ENCODE measurements around the gene VPS16. TPM values are rescaled to one million over a fixed set of nuclear protein-coding genes. Genes with fewer than 3 reads are reported as not detected.
A peak's percentile ranks its signal among the peaks of the same experiment; 100 is the strongest.

Gene VPS16
- total RNA-seq, 2 experiments from 2014 or later: 38.2 to 40.6 TPM

DNA sequence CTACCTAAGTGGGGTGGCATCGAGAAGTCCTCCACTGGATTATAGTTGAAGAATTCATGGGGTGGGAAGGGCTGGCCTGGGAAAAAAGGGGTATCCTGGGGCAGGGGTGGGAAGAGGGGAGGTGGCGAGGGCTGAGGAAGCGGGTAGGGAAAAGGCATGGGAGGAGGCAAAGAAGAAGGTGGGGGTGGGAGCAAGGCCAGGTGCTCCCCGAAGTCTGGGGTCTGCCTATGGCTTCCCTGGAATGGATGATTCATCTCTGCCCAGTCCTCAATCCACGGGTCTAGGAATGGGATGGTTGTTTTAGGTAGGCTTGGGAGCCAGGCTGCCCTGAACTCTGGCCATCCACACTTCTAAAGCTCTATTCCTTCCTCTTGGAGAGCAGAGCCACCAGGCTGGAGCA is 4.5 kb upstream of the VPS16 start:
- TF ChIP-seq, protein P1, sequence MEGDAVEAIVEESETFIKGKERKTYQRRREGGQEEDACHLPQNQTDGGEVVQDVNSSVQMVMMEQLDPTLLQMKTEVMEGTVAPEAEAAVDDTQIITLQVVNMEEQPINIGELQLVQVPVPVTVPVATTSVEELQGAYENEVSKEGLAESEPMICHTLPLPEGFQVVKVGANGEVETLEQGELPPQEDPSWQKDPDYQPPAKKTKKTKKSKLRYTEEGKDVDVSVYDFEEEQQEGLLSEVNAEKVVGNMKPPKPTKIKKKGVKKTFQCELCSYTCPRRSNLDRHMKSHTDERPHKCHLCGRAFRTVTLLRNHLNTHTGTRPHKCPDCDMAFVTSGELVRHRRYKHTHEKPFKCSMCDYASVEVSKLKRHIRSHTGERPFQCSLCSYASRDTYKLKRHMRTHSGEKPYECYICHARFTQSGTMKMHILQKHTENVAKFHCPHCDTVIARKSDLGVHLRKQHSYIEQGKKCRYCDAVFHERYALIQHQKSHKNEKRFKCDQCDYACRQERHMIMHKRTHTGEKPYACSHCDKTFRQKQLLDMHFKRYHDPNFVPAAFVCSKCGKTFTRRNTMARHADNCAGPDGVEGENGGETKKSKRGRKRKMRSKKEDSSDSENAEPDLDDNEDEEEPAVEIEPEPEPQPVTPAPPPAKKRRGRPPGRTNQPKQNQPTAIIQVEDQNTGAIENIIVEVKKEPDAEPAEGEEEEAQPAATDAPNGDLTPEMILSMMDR (IDR thresholded peaks at IDR 0.05): no peak
- Histone ChIP-seq H3K9me3 (ENCODE audit: control insufficient read depth in 1 of 2, insufficient read depth in 1 of 2, low read length in 2 of 2) (no peaks in the 10 kb centered on the region), H3K36me3 (ENCODE audit: insufficient read depth, low read length) (peaks cover 6% of the 10 kb centered on the region), H3K4me1 (ENCODE audit: insufficient read depth, low read length) (peaks cover 20% of the 10 kb centered on the region), H3K4me3 (ENCODE audit: low read length) (no peak overlapping the region), H3K27me3 (ENCODE audit: control insufficient read depth in 1 of 2, insufficient read depth in 2 of 2, low read length in 2 of 2) (no peaks in the 10 kb centered on the region), H3K27ac (ENCODE audit: low read depth in 1 of 2, low read length in 2 of 2) (no peak overlapping the region)
- Mint-ChIP-seq H3K4me3 (no peak overlapping the region), H3K27me3 (no peaks in the 10 kb centered on the region), H3K9me3 (no peaks in the 10 kb centered on the region), H3K36me3 (ENCODE audit: low read depth) (peaks cover 28% of the 10 kb centered on the region), H3K4me1 (ENCODE audit: low read depth) (peaks cover 20% of the 10 kb centered on the region), H3K27ac (peak overlapping the region; percentile 32)
- DNase-seq (no peak), ATAC-seq (ENCODE audit: poor library complexity) (no peak)
- intact Hi-C loops (cut with DNase I, micrococcal nuclease): loop anchor here in 1 of 2 experiments (5.0 kb wide), 2 partner anchors 89 to 179 kb away; no protein-coding TSS in a partner anchor
- CTCF ChIA-PET: no interaction called here
- POLR2A ChIA-PET: interaction anchor here (1.0 kb wide), 1 partner anchor 14 kb away, joined by 3 read pairs; no protein-coding TSS in a partner anchor

DNA sequence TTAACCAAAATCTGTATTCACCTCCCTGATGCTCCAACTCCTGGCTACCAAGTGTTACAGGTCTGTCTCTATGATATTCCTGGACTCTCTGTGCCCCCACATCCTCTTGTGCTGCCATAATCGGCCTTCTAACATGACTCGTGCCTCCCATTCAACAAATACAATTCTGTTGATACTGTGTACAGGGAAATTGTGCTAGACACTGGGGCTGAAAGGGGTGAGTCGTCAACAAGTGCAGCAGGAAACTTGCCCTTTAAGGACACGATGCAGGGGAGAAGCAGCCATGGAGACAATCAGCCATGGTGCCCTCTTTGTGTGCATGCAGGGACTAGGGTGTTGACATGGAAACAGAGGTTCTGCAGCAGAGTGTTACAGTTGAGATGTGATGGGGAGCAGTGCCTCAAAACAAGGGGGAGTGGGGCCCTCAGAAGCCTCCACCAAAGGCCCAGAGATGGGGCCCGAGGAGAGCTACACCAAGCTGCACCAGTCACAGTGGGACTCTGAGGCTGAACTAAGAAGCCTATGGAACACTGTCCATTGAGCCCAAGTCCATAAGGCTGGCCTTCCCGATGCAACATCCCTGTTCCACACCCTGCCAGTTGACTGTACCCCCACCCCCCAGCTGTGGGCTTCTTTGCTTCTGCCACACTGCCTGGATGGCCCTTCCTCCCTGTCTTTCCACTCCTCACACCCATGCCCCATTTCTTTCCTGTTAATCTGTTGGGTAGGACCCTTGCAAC is 3.2 kb upstream of the VPS16 start:
- H3K4me1 Mint-ChIP-seq (ENCODE audit: low read depth): peaks cover 26% of the 10 kb centered on the region
- ChIA-PET POLR2A (no interaction called here), CTCF (no interaction called here)
- H3K9me3 ChIP-seq (ENCODE audit: control insufficient read depth in 1 of 2, insufficient read depth in 1 of 2, low read length in 2 of 2): no peaks in the 10 kb centered on the region
- H3K36me3 Mint-ChIP-seq (ENCODE audit: low read depth): peaks cover 28% of the 10 kb centered on the region
- intact Hi-C loops (cut with DNase I, micrococcal nuclease): loop anchor here in 1 of 2 experiments (5.0 kb wide), 2 partner anchors 90 to 180 kb away; no protein-coding TSS in a partner anchor
- H3K4me3 Mint-ChIP-seq: peak overlapping the region; percentile 62
- no peak overlapping the region for H3K27ac Mint-ChIP-seq
- H3K27me3 ChIP-seq (ENCODE audit: control insufficient read depth in 1 of 2, insufficient read depth in 2 of 2, low read length in 2 of 2): no peaks in the 10 kb centered on the region
- H3K36me3 ChIP-seq (ENCODE audit: insufficient read depth, low read length): peaks cover 6% of the 10 kb centered on the region
- no peak for DNase-seq
- ATAC-seq (ENCODE audit: poor library complexity): no peak
- H3K27me3 Mint-ChIP-seq: no peaks in the 10 kb centered on the region
- TF ChIP-seq, protein P1 (IDR thresholded peaks at IDR 0.05): no peak
- H3K9me3 Mint-ChIP-seq: no peaks in the 10 kb centered on the region
- no peak overlapping the region for H3K27ac ChIP-seq (ENCODE audit: low read depth in 1 of 2, low read length in 2 of 2)
- no peak overlapping the region for H3K4me3 ChIP-seq (ENCODE audit: low read length)
- peaks cover 31% of the 10 kb centered on the region for H3K4me1 ChIP-seq (ENCODE audit: insufficient read depth, low read length)

DNA sequence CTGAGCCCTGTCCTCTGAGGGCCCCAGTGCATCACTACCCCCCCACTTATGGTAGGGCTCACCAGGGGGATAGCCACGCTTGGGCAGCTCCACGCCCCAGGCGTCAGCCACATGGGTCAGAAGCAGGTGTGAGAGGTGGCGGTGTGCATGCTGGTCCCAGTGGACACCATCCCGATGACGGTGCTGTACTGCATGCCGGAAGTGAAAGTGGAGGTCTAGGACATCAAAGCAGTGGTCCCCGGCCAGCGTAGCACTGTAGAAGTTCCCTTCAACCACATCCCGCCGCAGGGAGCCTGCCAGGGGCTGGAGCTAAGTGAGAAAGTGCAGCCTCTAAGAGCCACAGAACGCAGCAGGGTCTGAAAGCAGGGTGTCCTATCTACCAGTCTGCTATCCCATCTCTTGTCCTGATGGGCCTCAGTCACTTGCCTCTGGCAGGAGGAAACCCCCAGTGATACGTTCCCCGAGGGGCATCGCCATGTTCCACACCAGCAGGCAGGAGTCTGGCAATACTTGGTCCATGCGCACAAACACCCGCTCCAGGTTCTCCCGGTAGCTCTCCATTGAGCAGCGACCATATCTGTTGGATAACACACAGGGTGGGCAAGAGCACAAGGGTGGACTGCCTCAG is 2.3 kb upstream of the VPS16 start:
- TF ChIP-seq, protein P1 (IDR thresholded peaks at IDR 0.05): no peak
- Histone ChIP-seq H3K27ac (ENCODE audit: low read depth in 1 of 2, low read length in 2 of 2) (no peak overlapping the region), H3K9me3 (ENCODE audit: control insufficient read depth in 1 of 2, insufficient read depth in 1 of 2, low read length in 2 of 2) (no peaks in the 10 kb centered on the region), H3K27me3 (ENCODE audit: control insufficient read depth in 1 of 2, insufficient read depth in 2 of 2, low read length in 2 of 2) (no peaks in the 10 kb centered on the region), H3K4me1 (ENCODE audit: insufficient read depth, low read length) (peaks cover 31% of the 10 kb centered on the region), H3K4me3 (ENCODE audit: low read length) (no peak overlapping the region), H3K36me3 (ENCODE audit: insufficient read depth, low read length) (peaks cover 6% of the 10 kb centered on the region)
- Mint-ChIP-seq H3K4me3 (peak overlapping the region; percentile 68), H3K36me3 (ENCODE audit: low read depth) (peaks cover 28% of the 10 kb centered on the region), H3K9me3 (no peaks in the 10 kb centered on the region), H3K4me1 (ENCODE audit: low read depth) (peaks cover 32% of the 10 kb centered on the region), H3K27me3 (no peaks in the 10 kb centered on the region), H3K27ac (peak overlapping the region; percentile 42)
- ChIA-PET CTCF (no interaction called here), POLR2A (interaction anchor here (1.0 to 1.1 kb wide), 2 partner anchors 16 to 368 kb away, joined by 3 read pairs; partner anchors contain the start of gene SNRPB)
- intact Hi-C loops (cut with DNase I, micrococcal nuclease): loop anchor here in 1 of 2 experiments (5.0 kb wide), 2 partner anchors 91 to 181 kb away; no protein-coding TSS in a partner anchor
- ATAC-seq (ENCODE audit: poor library complexity): no peak
- no peak for DNase-seq
